ENCODE data around the gene ISCA2.
A peak's percentile ranks its signal among the peaks of the same experiment; 100 is the strongest.
"Not testable (repeated sequence)": the region's sequence is repeated elsewhere in the genome, so short reads cannot be mapped to it uniquely, and the experiment has no call there.

The ISCA2 gene

GRCh38 chr14:74493343-74494261 is at the start of gene ISCA2:
TSS of gene ISCA2 (plus strand) at chr14:74493765. CDS start at chr14:74493775, 10 bp downstream.
- peak; percentile 99 for DNase-seq

- no peak for DNase-seq
Measured at GRCh38 chr14:74444866-74445265, 48.7 kb upstream of the ISCA2 start.

- DNase-seq = not testable (repeated sequence)
Measured at GRCh38 chr14:74454397-74454796, 39.2 kb upstream of the ISCA2 start.

GRCh38 chr14:74456684-74457564 is 36.6 kb upstream of the ISCA2 start:
- no peak for DNase-seq

GRCh38 chr14:74457565-74457895 is 36.0 kb upstream of the ISCA2 start:
- DNase-seq = no peak

- DNase-seq = peak; percentile 75
Measured at GRCh38 chr14:74459289-74459946, 34.1 kb upstream of the ISCA2 start.

GRCh38 chr14:74459976-74460375 is 33.6 kb upstream of the ISCA2 start:
- no peak for DNase-seq

GRCh38 chr14:74462993-74463392 is 30.6 kb upstream of the ISCA2 start:
- DNase-seq = no peak

GRCh38 chr14:74463697-74464096 is 29.9 kb upstream of the ISCA2 start:
- no peak for DNase-seq

- DNase-seq = no peak
Measured at GRCh38 chr14:74464785-74465184, 28.8 kb upstream of the ISCA2 start.

GRCh38 chr14:74465335-74465734 is 28.2 kb upstream of the ISCA2 start:
- DNase-seq = no peak

GRCh38 chr14:74468513-74468912 is 25.1 kb upstream of the ISCA2 start:
- no peak for DNase-seq

- no peak for DNase-seq
Measured at GRCh38 chr14:74469548-74470518, 23.7 kb upstream of the ISCA2 start.

GRCh38 chr14:74472601-74473000 is 21.0 kb upstream of the ISCA2 start:
- no peak for DNase-seq

GRCh38 chr14:74474376-74474775 is 19.2 kb upstream of the ISCA2 start:
- DNase-seq = no peak

GRCh38 chr14:74475678-74476077 is 17.9 kb upstream of the ISCA2 start:
- no peak for DNase-seq

- DNase-seq = no peak
Measured at GRCh38 chr14:74476107-74476506, 17.5 kb upstream of the ISCA2 start.

GRCh38 chr14:74476607-74477006 is 17.0 kb upstream of the ISCA2 start:
- no peak for DNase-seq

- DNase-seq = no peak
Measured at GRCh38 chr14:74478996-74479635, 14.4 kb upstream of the ISCA2 start.

- DNase-seq = no peak
Measured at GRCh38 chr14:74480046-74480445, 13.5 kb upstream of the ISCA2 start.

GRCh38 chr14:74482571-74482970 is 11.0 kb upstream of the ISCA2 start:
- no peak for DNase-seq

- DNase-seq = no peak
Measured at GRCh38 chr14:74483321-74483720, 10.2 kb upstream of the ISCA2 start.

All from hematopoietic multipotent progenitor cell treated with erythropoietin and hydrocortisone succinate and interleukin-3 and kit ligand, for 6 days (in vitro differentiated cells).